Hepatocyte (in vitro differentiated cells): ENCODE data around the gene NOL3. TPM values are rescaled to one million over a fixed set of nuclear protein-coding genes. Genes with fewer than 3 reads are reported as not detected.

Source experiments
- DNase-seq: peaks from one replicate; pipeline ENCODE4 v3.0.0-alpha.2; 2016; ENCODE audit warnings: low spot score
- H2AFZ ChIP-seq: fragments of 200-600 bp; sonication (generic); 2 replicates; pipeline ENCODE4 v1.6.0; 2016; ENCODE audit warnings: antibody characterized with exemption, mild to moderate bottlenecking
- H3K27ac ChIP-seq: fragments of 200-600 bp; sonication (generic); 2 replicates; pipeline ENCODE4 v1.5.1; 2016; ENCODE audit warnings: mild to moderate bottlenecking
- H3K27me3 ChIP-seq: fragments of 200-600 bp; sonication (generic); 2 replicates; pipeline ENCODE4 v1.6.1; 2016
- H3K36me3 ChIP-seq: fragments of 200-600 bp; sonication (generic); replicated peaks from 2 replicates; pipeline ENCODE4 v1.5.1; 2016; ENCODE audit warnings: low read depth; ENCODE audit not compliant: insufficient read depth
- H3K4me1 ChIP-seq: fragments of 200-600 bp; sonication (generic); 2 replicates; pipeline ENCODE4 v1.5.1; 2016; ENCODE audit warnings: mild to moderate bottlenecking, moderate library complexity; ENCODE audit not compliant: insufficient read depth
- H3K4me2 ChIP-seq: fragments of 200-600 bp; sonication (generic); 2 replicates; pipeline ENCODE4 v1.6.0; 2016
- H3K4me3 ChIP-seq: fragments of 200-600 bp; sonication (generic); 2 replicates; pipeline ENCODE4 v1.5.1; 2016; ENCODE audit warnings: mild to moderate bottlenecking
- H3K79me2 ChIP-seq: fragments of 200-600 bp; sonication (generic); 2 replicates; pipeline ENCODE4 v1.6.0; 2017; ENCODE audit warnings: mild to moderate bottlenecking
- H3K9me2 ChIP-seq: fragments of 200-600 bp; sonication (generic); replicated peaks from 2 replicates; pipeline ENCODE4 v1.6.0; 2017; ENCODE audit warnings: mild to moderate bottlenecking; ENCODE audit not compliant: insufficient read depth
- H3K9me3 ChIP-seq: fragments of 200-600 bp; sonication (generic); 2 replicates; pipeline ENCODE4 v1.5.1; 2016; ENCODE audit warnings: low read depth, mild to moderate bottlenecking
- H4K20me1 ChIP-seq: fragments of 200-600 bp; sonication (generic); 2 replicates; pipeline ENCODE4 v1.6.0; 2016; ENCODE audit warnings: mild to moderate bottlenecking; ENCODE audit not compliant: insufficient read depth, poor library complexity, severe bottlenecking
- EZH2 ChIP-seq: fragments of 200-600 bp; sonication (generic); IDR thresholded peaks from 2 replicates; pipeline ENCODE4 v1.6.1; 2016; ENCODE audit warnings: antibody characterized with exemption, mild to moderate bottlenecking, borderline replicate concordance
- EZH2phosphoT487 ChIP-seq: fragments of 200-600 bp; sonication (generic); IDR thresholded peaks from one replicate; pipeline ENCODE4 v1.6.1; 2018; ENCODE audit warnings: antibody characterized with exemption, mild to moderate bottlenecking, low read depth, moderate library complexity; ENCODE audit not compliant: unreplicated experiment, severe bottlenecking
- WGBS: methylation state at CpG from one replicate; pipeline ENCODE4 v1.1.6; 2016; ENCODE audit warnings: low lambda C conversion rate; ENCODE audit errors: missing lambda C conversion rate; 5-methylcytosine and 5-hydroxymethylcytosine counted together
- polyA plus RNA-seq: library from polyadenylated mRNA; unstranded; fragments of >200 nt; fragmentation: Nextera tagmentation; extraction: Ambion mirVana; gene quantifications from 2 replicates; pipeline ENCODE4 v1.2.1, GENCODE V29; 2016
- total RNA-seq: library from RNA; depleted of rRNA; stranded (reverse); fragments of >200 nt; gene quantifications from 2 replicates; pipeline ENCODE4 v1.2.3, GENCODE V29; 2014
- TF ChIP-seq, protein P1 (sequence below): fragments of 200-600 bp; sonication (generic); IDR thresholded peaks from 2 replicates; pipeline ENCODE4 v1.5.1; 2016; ENCODE audit warnings: antibody characterized with exemption, mild to moderate bottlenecking; ENCODE audit not compliant: poor library complexity

NOL3 gene
- total and polyA plus RNA-seq, 2 experiments from 2014 or later, result 9.3 to 10.9 TPM

DNA sequence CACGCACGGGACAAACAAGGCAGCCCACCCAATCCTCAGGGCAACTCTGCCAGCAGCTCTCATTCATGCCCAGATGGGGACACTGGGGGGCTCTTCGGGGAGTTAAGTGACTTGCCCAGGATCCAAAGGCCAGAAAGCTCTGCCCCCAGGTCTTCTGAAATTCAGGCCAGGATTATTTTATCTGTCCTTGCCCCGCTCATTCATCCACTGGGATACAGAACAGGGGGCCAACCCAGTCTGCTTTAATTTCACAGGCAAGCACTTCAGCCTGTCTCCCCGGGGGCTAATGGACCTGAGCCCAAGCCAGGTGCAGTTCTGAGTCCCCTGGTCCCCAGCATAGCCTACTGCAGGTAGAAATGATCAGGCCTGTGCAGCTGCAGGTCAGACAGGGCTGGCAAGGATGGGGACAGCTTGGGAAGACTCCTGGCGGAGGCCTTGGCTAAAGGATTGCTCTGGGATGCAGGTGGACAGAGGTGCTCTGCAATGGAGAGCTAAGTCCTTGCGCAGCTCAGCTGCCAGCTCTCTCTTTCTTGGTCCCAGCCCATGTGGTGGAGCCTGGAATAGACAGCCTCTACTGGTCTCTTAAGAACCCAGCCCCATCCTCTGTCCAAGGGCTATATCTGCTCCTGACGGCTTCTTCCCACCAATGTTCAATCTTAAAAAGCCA, 18.8 kb upstream of the NOL3 start:
- Histone ChIP-seq H4K20me1 (no peaks in the 10 kb centered on the region), H3K27ac (peak overlapping the region; percentile 98), H3K9me2 (no peaks in the 10 kb centered on the region), H3K4me1 (peaks cover 17% of the 10 kb centered on the region), H3K36me3 (no peaks in the 10 kb centered on the region), H3K4me2 (peak overlapping the region; percentile 92), H3K9me3 (no peaks in the 10 kb centered on the region), H3K27me3 (peaks cover 19% of the 10 kb centered on the region), H3K79me2 (peaks cover 4% of the 10 kb centered on the region), H2AFZ (peak overlapping the region; percentile 94), H3K4me3 (no peak overlapping the region)
- DNase-seq, result no peak
- WGBS, result 58% methylated on average over 8 of the region's 8 CpGs
- TF ChIP-seq EZH2phosphoT487 (no peak), EZH2 (no peak)
- TF ChIP-seq, protein P1, sequence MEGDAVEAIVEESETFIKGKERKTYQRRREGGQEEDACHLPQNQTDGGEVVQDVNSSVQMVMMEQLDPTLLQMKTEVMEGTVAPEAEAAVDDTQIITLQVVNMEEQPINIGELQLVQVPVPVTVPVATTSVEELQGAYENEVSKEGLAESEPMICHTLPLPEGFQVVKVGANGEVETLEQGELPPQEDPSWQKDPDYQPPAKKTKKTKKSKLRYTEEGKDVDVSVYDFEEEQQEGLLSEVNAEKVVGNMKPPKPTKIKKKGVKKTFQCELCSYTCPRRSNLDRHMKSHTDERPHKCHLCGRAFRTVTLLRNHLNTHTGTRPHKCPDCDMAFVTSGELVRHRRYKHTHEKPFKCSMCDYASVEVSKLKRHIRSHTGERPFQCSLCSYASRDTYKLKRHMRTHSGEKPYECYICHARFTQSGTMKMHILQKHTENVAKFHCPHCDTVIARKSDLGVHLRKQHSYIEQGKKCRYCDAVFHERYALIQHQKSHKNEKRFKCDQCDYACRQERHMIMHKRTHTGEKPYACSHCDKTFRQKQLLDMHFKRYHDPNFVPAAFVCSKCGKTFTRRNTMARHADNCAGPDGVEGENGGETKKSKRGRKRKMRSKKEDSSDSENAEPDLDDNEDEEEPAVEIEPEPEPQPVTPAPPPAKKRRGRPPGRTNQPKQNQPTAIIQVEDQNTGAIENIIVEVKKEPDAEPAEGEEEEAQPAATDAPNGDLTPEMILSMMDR, result no peak

DNA sequence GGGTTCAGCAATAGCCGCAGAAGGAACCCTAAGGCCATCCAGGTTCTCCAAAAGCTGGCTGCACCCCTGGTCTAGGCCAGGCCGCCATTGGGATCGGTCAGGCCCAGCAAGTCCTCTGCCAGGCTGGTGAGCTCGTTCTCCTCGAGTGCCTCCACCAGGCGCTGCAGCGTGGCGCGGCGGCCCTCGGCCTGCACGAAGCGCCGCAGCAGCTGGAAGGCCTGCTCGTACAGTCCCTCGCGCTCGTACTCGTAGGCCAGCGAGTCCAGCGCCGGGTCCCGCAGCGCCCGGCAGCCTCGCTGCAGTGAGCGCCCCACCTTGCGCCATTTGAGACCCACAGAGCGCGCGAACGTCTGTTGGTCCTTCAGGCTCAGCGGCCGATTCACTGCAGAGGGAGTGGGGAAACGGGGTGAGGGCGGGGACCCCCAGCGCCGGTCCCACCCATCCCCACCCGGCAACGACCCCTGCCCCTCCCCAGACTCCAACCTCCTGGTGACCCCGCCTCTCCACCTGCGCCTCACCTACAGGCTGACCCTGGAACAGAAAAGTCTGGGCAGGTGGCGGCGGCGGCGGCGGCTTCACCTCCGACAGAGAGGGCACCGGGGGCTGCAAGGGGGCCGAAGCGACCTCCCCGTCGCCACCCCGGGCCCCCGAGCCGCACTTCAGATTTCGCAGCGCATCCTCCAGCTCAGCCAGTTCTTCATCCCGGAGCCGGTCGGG, 15.6 kb upstream of the NOL3 start:
- H3K27me3 ChIP-seq, result peaks cover 28% of the 10 kb centered on the region
- H3K27ac ChIP-seq, result no peak overlapping the region
- WGBS, result 26% methylated on average over 45 of the region's 61 CpGs
- H3K79me2 ChIP-seq, result peaks cover 4% of the 10 kb centered on the region
- TF ChIP-seq EZH2phosphoT487, result no peak
- TF ChIP-seq, protein P1, result no peak
- no peak for TF ChIP-seq EZH2
- peaks cover 22% of the 10 kb centered on the region for H3K4me1 ChIP-seq
- peak overlapping the region; percentile 91 for H3K4me2 ChIP-seq
- H3K36me3 ChIP-seq, result no peaks in the 10 kb centered on the region
- H3K9me3 ChIP-seq, result no peaks in the 10 kb centered on the region
- no peak overlapping the region for H2AFZ ChIP-seq
- H3K9me2 ChIP-seq, result no peaks in the 10 kb centered on the region
- H4K20me1 ChIP-seq, result no peaks in the 10 kb centered on the region
- no peak overlapping the region for H3K4me3 ChIP-seq
- no peak for DNase-seq

DNA sequence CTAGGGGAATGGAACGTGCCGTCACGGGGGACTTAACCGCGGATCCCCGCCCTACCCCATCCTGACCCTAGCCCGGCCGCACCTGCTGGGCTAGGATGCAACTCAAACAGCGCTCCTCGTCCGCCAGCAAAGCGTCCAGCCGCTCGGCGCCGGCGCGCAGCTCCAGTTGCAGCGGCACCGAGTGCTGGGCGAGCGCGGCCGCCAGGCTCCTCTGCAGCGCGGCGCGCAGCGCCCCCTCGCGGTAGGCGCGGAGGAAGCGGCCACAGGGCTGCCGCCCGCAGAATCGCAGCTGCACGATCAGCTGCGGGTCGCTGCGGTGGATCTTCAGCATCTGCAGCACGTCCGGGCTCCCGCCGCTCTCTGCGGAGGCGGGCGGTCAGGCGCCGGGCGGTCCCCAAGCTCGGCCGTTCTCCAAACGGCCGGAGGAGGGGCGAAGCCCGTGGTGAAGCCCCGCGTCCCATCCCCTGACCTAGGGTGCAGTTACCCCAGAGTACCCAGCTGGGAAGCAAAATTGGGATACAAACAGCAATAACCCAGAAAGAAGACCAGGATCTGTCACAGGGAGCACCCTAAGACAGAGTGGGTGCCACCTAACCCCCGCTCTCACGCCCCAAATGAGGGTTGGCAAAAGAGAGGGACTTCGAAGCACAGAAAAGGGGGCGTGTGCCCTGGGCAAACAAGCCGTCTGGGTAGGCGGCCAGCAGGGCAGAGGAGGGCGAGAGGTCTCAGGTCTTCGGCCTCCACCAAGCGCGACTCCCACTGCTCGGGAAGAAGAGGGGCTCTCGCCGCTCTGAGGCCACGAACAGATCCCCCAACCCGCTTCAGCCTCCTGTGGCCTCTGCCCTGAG, 14.8 kb upstream of the NOL3 start:
- no peak for TF ChIP-seq EZH2phosphoT487
- no peak for TF ChIP-seq EZH2
- TF ChIP-seq, protein P1, result peak; percentile 78
- Histone ChIP-seq H2AFZ (no peak overlapping the region), H3K9me3 (no peaks in the 10 kb centered on the region), H3K27ac (no peak overlapping the region), H4K20me1 (no peaks in the 10 kb centered on the region), H3K79me2 (no peaks in the 10 kb centered on the region), H3K9me2 (no peaks in the 10 kb centered on the region), H3K36me3 (no peaks in the 10 kb centered on the region), H3K4me3 (no peak overlapping the region), H3K27me3 (peaks cover 28% of the 10 kb centered on the region), H3K4me2 (peak overlapping the region; percentile 91), H3K4me1 (peaks cover 19% of the 10 kb centered on the region)
- DNase-seq, result peak; percentile 92
- 7% methylated on average over 66 of the region's 74 CpGs for WGBS
